IMR-90 (cell line): ENCODE data around the gene ABCE1.
A peak's percentile ranks its signal among the peaks of the same experiment; 100 is the strongest.

Source experiments
- CEBPB ChIP-seq: IDR thresholded peaks from 2 replicates; pipeline ENCODE4 v1.6.1; 2012; ENCODE audit warnings: low read depth, low read length, improper control_type of control experiment
- FOS ChIP-seq: fragments of 150-350 bp; IDR thresholded peaks from 2 replicates; pipeline ENCODE4 v1.6.1; 2016; ENCODE audit warnings: low read depth, low read length
- MXI1 ChIP-seq: IDR thresholded peaks from 2 replicates; pipeline ENCODE4 v1.6.1; 2012; ENCODE audit warnings: low read depth, mild to moderate bottlenecking, low read length, moderate library complexity, borderline replicate concordance
- POLR2A ChIP-seq: IDR thresholded peaks from 2 replicates; pipeline ENCODE4 v1.6.1; 2012; ENCODE audit warnings: mild to moderate bottlenecking, low read depth, low read length
- RAD21 ChIP-seq: IDR thresholded peaks from 2 replicates; pipeline ENCODE4 v1.6.1; 2012; ENCODE audit warnings: low read length, improper control_type of control experiment
- RCOR1 ChIP-seq: IDR thresholded peaks from 2 replicates; pipeline ENCODE4 v1.6.1; 2012; ENCODE audit warnings: mild to moderate bottlenecking, low read length, improper control_type of control experiment; ENCODE audit not compliant: insufficient replicate concordance
- RFX5 ChIP-seq: IDR thresholded peaks from 2 replicates; pipeline ENCODE4 v1.8.0; 2012; ENCODE audit warnings: low read depth, mild to moderate bottlenecking, low read length, moderate library complexity
- SMC3 ChIP-seq: fragments of 150-350 bp; IDR thresholded peaks from 2 replicates; pipeline ENCODE4 v1.6.1; 2016; ENCODE audit warnings: low read depth, mild to moderate bottlenecking, antibody characterized with exemption, low read length, moderate library complexity
- TF ChIP-seq, protein P1 (sequence below): fragments of 150-350 bp; IDR thresholded peaks from 2 replicates; pipeline ENCODE4 v1.6.1; 2017; ENCODE audit warnings: mild to moderate bottlenecking, antibody characterized with exemption, low read length, low read depth
- TF ChIP-seq, protein P2 (sequence below): conservative IDR thresholded peaks from 2 replicates; pipeline ENCODE4 v1.5.1; 2012; ENCODE audit warnings: mild to moderate bottlenecking, low read depth, low read length, improper control_type of control experiment

DNA sequence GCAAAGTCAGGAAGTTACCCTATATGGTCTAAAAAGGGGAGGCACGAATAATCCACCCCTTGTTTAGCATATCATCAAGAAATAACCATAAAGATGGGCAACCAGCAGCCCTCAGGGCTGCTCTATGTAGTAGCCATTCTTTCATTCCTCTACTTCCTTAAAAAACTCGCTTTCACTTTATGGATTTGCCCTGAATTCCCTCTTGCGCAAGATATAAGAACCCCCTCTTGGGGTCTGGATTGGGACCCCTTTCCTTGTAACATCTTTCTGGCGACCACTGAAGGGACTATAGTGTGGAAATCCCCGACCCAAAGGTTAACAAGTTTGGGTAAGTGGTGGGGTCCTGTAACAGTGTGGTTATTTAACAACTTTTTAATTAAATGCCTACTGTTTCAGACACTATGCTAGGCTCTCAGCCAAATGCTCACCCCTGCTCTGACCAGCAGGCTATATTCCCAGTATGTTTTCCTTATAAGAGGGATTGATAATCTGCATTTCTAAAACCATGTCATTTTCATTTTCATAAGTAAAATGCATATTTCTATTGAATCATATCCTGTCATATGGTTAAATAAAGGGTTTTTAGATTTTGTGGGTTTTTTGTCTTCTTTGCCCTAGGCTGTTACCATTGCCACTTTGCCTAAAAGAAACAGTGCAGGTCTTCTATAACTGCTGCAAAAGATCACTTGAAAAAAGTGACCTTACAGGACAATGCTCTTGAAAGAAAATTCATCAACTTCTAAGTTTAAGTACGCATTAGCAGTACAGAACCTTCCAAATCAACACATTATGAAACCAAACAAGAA is 41.6 kb upstream of the ABCE1 start:
- TF ChIP-seq, protein P1, sequence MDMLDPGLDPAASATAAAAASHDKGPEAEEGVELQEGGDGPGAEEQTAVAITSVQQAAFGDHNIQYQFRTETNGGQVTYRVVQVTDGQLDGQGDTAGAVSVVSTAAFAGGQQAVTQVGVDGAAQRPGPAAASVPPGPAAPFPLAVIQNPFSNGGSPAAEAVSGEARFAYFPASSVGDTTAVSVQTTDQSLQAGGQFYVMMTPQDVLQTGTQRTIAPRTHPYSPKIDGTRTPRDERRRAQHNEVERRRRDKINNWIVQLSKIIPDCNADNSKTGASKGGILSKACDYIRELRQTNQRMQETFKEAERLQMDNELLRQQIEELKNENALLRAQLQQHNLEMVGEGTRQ, result no peak
- TF ChIP-seq, protein P2, sequence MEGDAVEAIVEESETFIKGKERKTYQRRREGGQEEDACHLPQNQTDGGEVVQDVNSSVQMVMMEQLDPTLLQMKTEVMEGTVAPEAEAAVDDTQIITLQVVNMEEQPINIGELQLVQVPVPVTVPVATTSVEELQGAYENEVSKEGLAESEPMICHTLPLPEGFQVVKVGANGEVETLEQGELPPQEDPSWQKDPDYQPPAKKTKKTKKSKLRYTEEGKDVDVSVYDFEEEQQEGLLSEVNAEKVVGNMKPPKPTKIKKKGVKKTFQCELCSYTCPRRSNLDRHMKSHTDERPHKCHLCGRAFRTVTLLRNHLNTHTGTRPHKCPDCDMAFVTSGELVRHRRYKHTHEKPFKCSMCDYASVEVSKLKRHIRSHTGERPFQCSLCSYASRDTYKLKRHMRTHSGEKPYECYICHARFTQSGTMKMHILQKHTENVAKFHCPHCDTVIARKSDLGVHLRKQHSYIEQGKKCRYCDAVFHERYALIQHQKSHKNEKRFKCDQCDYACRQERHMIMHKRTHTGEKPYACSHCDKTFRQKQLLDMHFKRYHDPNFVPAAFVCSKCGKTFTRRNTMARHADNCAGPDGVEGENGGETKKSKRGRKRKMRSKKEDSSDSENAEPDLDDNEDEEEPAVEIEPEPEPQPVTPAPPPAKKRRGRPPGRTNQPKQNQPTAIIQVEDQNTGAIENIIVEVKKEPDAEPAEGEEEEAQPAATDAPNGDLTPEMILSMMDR, result no peak
- TF ChIP-seq CEBPB (peak; percentile 51; the same call in 1 of the 2 replicates), RAD21 (no peak), POLR2A (no peak), RFX5 (no peak), SMC3 (no peak), MXI1 (no peak), FOS (no peak), RCOR1 (no peak)
